Spleen (tissue), 11 donors: ENCODE measurements around the gene MLC1. TPM values are rescaled to one million over a fixed set of nuclear protein-coding genes. Genes with fewer than 3 reads are reported as not detected.
A peak's percentile ranks its signal among the peaks of the same experiment; 100 is the strongest.

Experiments used
- DNase-seq: peaks from one replicate; pipeline ENCODE4 v3.0.0-alpha.2; 2020
- H3K27ac ChIP-seq, 8 donors: fragments of 200-600 bp; sonication (generic) in 7 of 8; 1 replicate in 4 of 8; 2 replicates in 4 of 8; pipeline versions ENCODE4 v1.5.0 to v1.8.0; 2016 to 2021; ENCODE audit warnings: inconsistent platforms in 4 of 8, mild to moderate bottlenecking in 4 of 8, moderate library complexity in 1 of 8
- H3K27me3 ChIP-seq, 7 donors: fragments of 200-600 bp; sonication (generic) in 6 of 7; replicated peaks in 1 of 7; 1 replicate in 4 of 7; 2 replicates in 3 of 7; pipeline versions ENCODE4 v1.5.0 to v1.8.0; 2016 to 2021; ENCODE audit warnings: inconsistent platforms in 3 of 7, mild to moderate bottlenecking in 1 of 7
- H3K36me3 ChIP-seq, 6 donors: fragments of 200-600 bp; sonication (generic) in 5 of 6; 1 replicate in 4 of 6; 2 replicates in 2 of 6; pipeline versions ENCODE4 v1.5.0 to v1.8.0; 2016 to 2021; ENCODE audit warnings: inconsistent platforms in 2 of 6
- H3K4me1 ChIP-seq, 6 donors: fragments of 200-600 bp; sonication (generic) in 5 of 6; 1 replicate in 3 of 6; 2 replicates in 3 of 6; pipeline versions ENCODE4 v1.5.0 to v1.8.0; 2016 to 2021; ENCODE audit warnings: inconsistent platforms in 3 of 6
- H3K4me3 ChIP-seq, 8 donors: fragments of 200-600 bp; sonication (generic) in 7 of 8; 1 replicate in 4 of 8; 2 replicates in 4 of 8; pipeline versions ENCODE4 v1.5.0 to v1.8.0; 2016 to 2021; ENCODE audit warnings: inconsistent platforms in 4 of 8, mild to moderate bottlenecking in 4 of 8, moderate library complexity in 2 of 8
- H3K9me3 ChIP-seq, 8 donors: fragments of 200-600 bp; sonication (generic) in 7 of 8; 1 replicate in 4 of 8; 2 replicates in 4 of 8; pipeline versions ENCODE4 v1.5.0 to v1.8.0; 2016 to 2021; ENCODE audit warnings: inconsistent platforms in 4 of 8
- CTCF ChIP-seq, 11 experiments: fragments of 200-600 bp in 7 of 11; fragments of 450-650 bp in 4 of 11; sonication (generic) in 4 of 11; IDR thresholded peaks in 8 of 11; conservative IDR thresholded peaks in 3 of 11; 1 replicate in 7 of 11; 2 replicates in 4 of 11; pipeline versions ENCODE4 v1.4.0 to v1.8.0; 2016 to 2021; ENCODE audit warnings: antibody characterized with exemption in 11 of 11, inconsistent platforms in 4 of 11, mild to moderate bottlenecking in 1 of 11
- POLR2A ChIP-seq, 3 donors: fragments of 450-650 bp; IDR thresholded peaks; one replicate each; pipeline ENCODE4 v1.5.1; 2017; ENCODE audit warnings: antibody characterized with exemption in 3 of 3, mild to moderate bottlenecking in 1 of 3
- POLR2AphosphoS5 ChIP-seq, 3 donors: sonication (generic); formaldehyde crosslinking; IDR thresholded peaks; one replicate each; pipeline ENCODE4 v1.5.1; 2017; ENCODE audit warnings: antibody characterized with exemption in 3 of 3
- WGBS, 5 donors: extraction: QIAGEN DNeasy Blood & Tissue Kit in 3 of 5; methylation state at CpG; one replicate each; pipeline versions ENCODE4 v1.1.5 to v1.1.7; 2013 to 2018; 5-methylcytosine and 5-hydroxymethylcytosine counted together
- intact Hi-C: fragments of 100-400 bp; cut with DNase I; formaldehyde crosslinking; loops from one replicate; pipeline ENCODE4 v1.15.0; 2023; ENCODE audit warnings: low total_unique reads
- polyA plus RNA-seq, 3 donors: library from polyadenylated mRNA; stranded (reverse); fragments of 200-250 nt; gene quantifications; one replicate each; pipeline ENCODE4 v1.2.1, GENCODE V29; 2013
- total RNA-seq, 7 donors: library from RNA; depleted of rRNA in 3 of 7; stranded (reverse); fragments of >200 nt in 3 of 7; fragmentation: NEBNext Ultra II Directional in 4 of 7; extraction: Animal tissue kit (Norgen Biotek cat#: 25700) in 4 of 7; gene quantifications; one replicate each; pipeline versions ENCODE4 v1.1.0 to v1.2.1, GENCODE V29; 2016 to 2021
- donor health status: healthy with polysubstance abuse.
- donor health status: DM: no; HTN: no; CAD: no; lungs with moderate emphysema.
- donor health status: DM: no; HTN: no; CAD: no.
- donor health status: Bipolar disorder and iron deficiency.
- donor health status: healthy.
- donor health status: DM: no; HTN: no; CAD: no.
- donor health status: DM: yes; HTN: yes; CAD: no.

MLC1 gene
- total and polyA plus RNA-seq, 10 donors: 0.17 to 4.4 (median 1.6) TPM

- DNase-seq: peak; percentile 70
- intact Hi-C loops: no loop called here
- peak overlapping the region in 6 of 8 donors; percentile 6 to 60 (median 13) for H3K4me3 ChIP-seq
Observed at GRCh38 chr22:50014655-50015401, 70.4 kb downstream of the MLC1 start.

GRCh38 chr22:50014053-50014501 lies 71.1 kb downstream of the MLC1 start:
- intact Hi-C loops: no loop called here
- Histone ChIP-seq H3K27ac (no peak overlapping the region), H3K27me3 (peaks cover 2 to 90% (median 66%) of the 10 kb centered on the region in 7 donors), H3K4me3 (peak overlapping the region in 2 of 8 donors; percentile 6 to 60), H3K4me1 (peaks cover 2 to 85% (median 58%) of the 10 kb centered on the region in 6 donors), H3K36me3 (no peaks in the 10 kb centered on the region), H3K9me3 (no peaks in the 10 kb centered on the region)
- no peak for DNase-seq
- TF ChIP-seq CTCF (IDR thresholded peaks at IDR 0.05 in 8 of 11, conservative IDR thresholded peaks at IDR 0.05 in 3 of 11): no peak
- no peak for TF ChIP-seq POLR2A (IDR thresholded peaks at IDR 0.05)
- TF ChIP-seq POLR2AphosphoS5 (IDR thresholded peaks at IDR 0.05): no peak
- WGBS, 5 donors: 67 to 88% (median 74%) methylated on average over 5 to 16 of the region's 16 CpGs

More at GRCh38 chr22:50014655-50015401, 70.4 kb downstream of the MLC1 start:
- no peaks in the 10 kb centered on the region for H3K36me3 ChIP-seq
- peaks cover 2 to 83% (median 58%) of the 10 kb centered on the region in 6 donors for H3K4me1 ChIP-seq
- no peak overlapping the region for H3K27ac ChIP-seq
- no peaks in the 10 kb centered on the region for H3K9me3 ChIP-seq
- WGBS, 5 donors: 2 to 5% (median 5%) methylated on average over 48 to 91 of the region's 91 CpGs; no CpG with 5 or more reads in 1 of the 5 donors
- no peak for TF ChIP-seq POLR2A (IDR thresholded peaks at IDR 0.05)
- no peak for TF ChIP-seq CTCF (IDR thresholded peaks at IDR 0.05 in 8 of 11, conservative IDR thresholded peaks at IDR 0.05 in 3 of 11)
- TF ChIP-seq POLR2AphosphoS5 (IDR thresholded peaks at IDR 0.05): no peak
- H3K27me3 ChIP-seq: peaks cover 2 to 83% (median 64%) of the 10 kb centered on the region in 7 donors

- Histone ChIP-seq H3K27ac (no peak within 1 kb of the TSS), H3K36me3 (no peaks in the 10 kb centered on the region), H3K4me1 (peaks cover 2 to 72% (median 53%) of the 10 kb centered on the region in 6 donors), H3K9me3 (no peaks in the 10 kb centered on the region), H3K27me3 (peaks cover 2 to 86% (median 66%) of the 10 kb centered on the region in 7 donors), H3K4me3 (no peak within 1 kb of the TSS)
- no peak for DNase-seq
- intact Hi-C loops: no loop called here
- WGBS, 5 donors: 79 to 85% (median 81%) methylated on average over 15 to 29 of the region's 29 CpGs
- TF ChIP-seq CTCF (IDR thresholded peaks at IDR 0.05 in 8 of 11, conservative IDR thresholded peaks at IDR 0.05 in 3 of 11) (no peak), POLR2A (IDR thresholded peaks at IDR 0.05) (no peak)
Observed at GRCh38 chr22:50012211-50013181, 72.7 kb downstream of the MLC1 start, which contains the start of gene IL17REL. TSS of gene IL17REL (minus strand) at chr22:50012765. CDS start at chr22:50012646, 119 bp downstream.
